Measurements from ENCODE around the gene ACTN4. TPM values are rescaled to one million over a fixed set of nuclear protein-coding genes. Genes with fewer than 3 reads are reported as not detected.

Gene ACTN4
- total and polyA plus RNA-seq, 2 donors (not counting 3 experiments of a cell fraction or from before 2014, with no cell fraction given): 313 to 748 TPM

DNA sequence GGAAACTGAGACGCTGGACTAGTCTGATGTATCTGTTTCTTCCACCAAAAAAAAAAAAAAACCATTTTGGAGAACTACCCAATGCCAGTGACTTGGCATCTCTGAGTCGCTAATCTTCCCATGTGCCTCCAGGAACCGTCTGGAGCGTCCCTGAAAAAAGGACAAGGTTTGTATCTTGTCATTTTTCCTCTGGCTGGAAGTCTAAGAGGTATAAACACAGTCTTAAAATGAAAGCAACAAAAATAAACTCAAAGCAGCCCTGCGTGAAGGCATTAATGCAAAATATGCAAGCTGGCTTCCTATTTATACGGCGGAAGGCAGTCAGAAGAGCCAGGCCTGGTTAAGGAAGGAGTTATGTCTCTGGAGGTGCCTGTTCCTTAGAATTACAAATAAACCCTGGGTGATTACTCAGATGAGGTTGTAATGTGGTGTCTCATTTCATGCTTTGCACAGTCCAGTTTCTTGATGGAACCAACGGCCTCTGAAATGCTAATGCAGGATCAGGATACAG lies 20.3 kb downstream of the ACTN4 start:
- intact Hi-C loops (cut with micrococcal nuclease) (no loop called here), dilution Hi-C loops (cut with MboI; ENCODE audit: extremely low pct_ligation_motif_present, low sequenced_read_pairs) (no loop called here)
- no peaks in the 10 kb centered on the region for H3K9me3 ChIP-seq (replicated peaks; ENCODE audit: control insufficient read depth, insufficient read depth, low read length)
- no peak overlapping the region for H2AFZ ChIP-seq (ENCODE audit: low read depth, low read length)
- BruUV-seq (replicated peaks): no TSS peak
- ChIA-PET CTCF (interaction anchor here (0.5 to 3.6 kb wide), 11 partner anchors 9 to 675 kb away, joined by 3 to 13 read pairs (median 4); partner anchors contain the start of gene ACTN4), POLR2A (interaction anchor here (0.5 to 2.0 kb wide), 2 partner anchors 13 to 20 kb away, joined by 3 to 9 read pairs; partner anchors contain the start of gene ACTN4)
- H3K27ac ChIP-seq (ENCODE audit: insufficient read depth, low read depth, low read length): peak overlapping the region; percentile 95
- H4K20me1 ChIP-seq (replicated peaks; ENCODE audit: control insufficient read depth, extremely low read depth, insufficient read depth, low read length): no peaks in the 10 kb centered on the region
- peak; percentile 77 for FAIRE-seq
- peak overlapping the region; percentile 77 for H3K9ac ChIP-seq (replicated peaks; ENCODE audit: extremely low read depth, insufficient read depth, low read length)
- peaks cover 99% of the 10 kb centered on the region for H3K79me2 ChIP-seq (ENCODE audit: control insufficient read depth, insufficient read depth, low read length)
- no peak overlapping the region for H3K4me3 ChIP-seq (replicated peaks in 1 of 3; ENCODE audit: insufficient read depth in 1 of 3, low read depth in 1 of 3, low read length in 3 of 3)
- peak; percentile 58 for DNase-seq (ENCODE audit: low read depth, low spot score)
- no peaks in the 10 kb centered on the region for H3K27me3 ChIP-seq (ENCODE audit: control insufficient read depth in 2 of 2, insufficient read depth in 2 of 2, low read length in 2 of 2)
- H3K4me2 ChIP-seq (ENCODE audit: insufficient read depth, low read length): peak overlapping the region; percentile 63
- H3K36me3 ChIP-seq (ENCODE audit: control insufficient read depth in 2 of 2, extremely low read depth in 1 of 2, insufficient read depth in 2 of 2, low read length in 2 of 2): no peaks in the 10 kb centered on the region
- no peaks in the 10 kb centered on the region for H3K9me1 ChIP-seq (replicated peaks; ENCODE audit: control insufficient read depth, extremely low read depth, insufficient read depth, low read length)
- H3K4me1 ChIP-seq (ENCODE audit: control insufficient read depth, extremely low read depth, insufficient read depth, low read length): peaks cover 82% of the 10 kb centered on the region
- TF ChIP-seq, protein P1, sequence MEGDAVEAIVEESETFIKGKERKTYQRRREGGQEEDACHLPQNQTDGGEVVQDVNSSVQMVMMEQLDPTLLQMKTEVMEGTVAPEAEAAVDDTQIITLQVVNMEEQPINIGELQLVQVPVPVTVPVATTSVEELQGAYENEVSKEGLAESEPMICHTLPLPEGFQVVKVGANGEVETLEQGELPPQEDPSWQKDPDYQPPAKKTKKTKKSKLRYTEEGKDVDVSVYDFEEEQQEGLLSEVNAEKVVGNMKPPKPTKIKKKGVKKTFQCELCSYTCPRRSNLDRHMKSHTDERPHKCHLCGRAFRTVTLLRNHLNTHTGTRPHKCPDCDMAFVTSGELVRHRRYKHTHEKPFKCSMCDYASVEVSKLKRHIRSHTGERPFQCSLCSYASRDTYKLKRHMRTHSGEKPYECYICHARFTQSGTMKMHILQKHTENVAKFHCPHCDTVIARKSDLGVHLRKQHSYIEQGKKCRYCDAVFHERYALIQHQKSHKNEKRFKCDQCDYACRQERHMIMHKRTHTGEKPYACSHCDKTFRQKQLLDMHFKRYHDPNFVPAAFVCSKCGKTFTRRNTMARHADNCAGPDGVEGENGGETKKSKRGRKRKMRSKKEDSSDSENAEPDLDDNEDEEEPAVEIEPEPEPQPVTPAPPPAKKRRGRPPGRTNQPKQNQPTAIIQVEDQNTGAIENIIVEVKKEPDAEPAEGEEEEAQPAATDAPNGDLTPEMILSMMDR (IDR thresholded peaks at IDR 0.05; ENCODE audit: extremely low read depth in 1 of 2, insufficient read depth in 1 of 2, low read depth in 1 of 2, low read length in 2 of 2): no peak
- peak; percentile 18 for TF ChIP-seq POLR2AphosphoS5 (IDR thresholded peaks at IDR 0.05; ENCODE audit: insufficient read depth, low read depth, low read length)
- TF ChIP-seq POLR2A (IDR thresholded peaks at IDR 0.05; ENCODE audit: low read depth, low read length): no peak

DNA sequence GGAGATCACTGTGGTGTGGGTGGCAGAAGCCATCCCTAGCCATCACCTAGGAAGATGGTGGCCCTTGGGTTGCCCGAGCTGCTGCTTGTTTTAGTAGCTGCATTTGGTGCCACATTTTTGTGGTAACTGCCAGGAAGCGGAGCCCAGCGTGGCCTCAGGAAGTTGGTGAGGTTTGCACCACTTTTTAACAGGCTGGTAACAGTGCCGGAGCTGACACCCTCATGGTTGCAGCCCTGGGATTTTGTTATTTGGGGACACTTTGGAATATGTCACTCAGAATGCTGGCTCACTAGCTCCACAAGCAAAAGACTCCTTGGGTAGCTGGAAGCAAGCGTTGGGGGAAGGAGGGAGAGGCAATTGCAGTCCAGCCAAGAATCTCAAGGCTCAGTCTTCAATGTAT lies 22.1 kb downstream of the ACTN4 start:
- BruUV-seq (replicated peaks): no TSS peak
- CTCF ChIA-PET: interaction anchor here (0.7 to 1.6 kb wide), 4 partner anchors 8 to 35 kb away, joined by 3 to 5 read pairs (median 4); no protein-coding TSS in a partner anchor
- H3K27me3 ChIP-seq (ENCODE audit: control insufficient read depth in 2 of 2, insufficient read depth in 2 of 2, low read length in 2 of 2): no peaks in the 10 kb centered on the region
- no peak overlapping the region for H3K4me3 ChIP-seq (replicated peaks in 1 of 3; ENCODE audit: insufficient read depth in 1 of 3, low read depth in 1 of 3, low read length in 3 of 3)
- no peak overlapping the region for H3K4me2 ChIP-seq (ENCODE audit: insufficient read depth, low read length)
- H4K20me1 ChIP-seq (replicated peaks; ENCODE audit: control insufficient read depth, extremely low read depth, insufficient read depth, low read length): no peaks in the 10 kb centered on the region
- no peak overlapping the region for H2AFZ ChIP-seq (ENCODE audit: low read depth, low read length)
- no peaks in the 10 kb centered on the region for H3K36me3 ChIP-seq (ENCODE audit: control insufficient read depth in 2 of 2, extremely low read depth in 1 of 2, insufficient read depth in 2 of 2, low read length in 2 of 2)
- DNase-seq (ENCODE audit: low read depth, low spot score) (no peak), FAIRE-seq (no peak)
- H3K79me2 ChIP-seq (ENCODE audit: control insufficient read depth, insufficient read depth, low read length): peaks cover 93% of the 10 kb centered on the region
- no peak overlapping the region for H3K27ac ChIP-seq (ENCODE audit: insufficient read depth, low read depth, low read length)
- H3K9me3 ChIP-seq (replicated peaks; ENCODE audit: control insufficient read depth, insufficient read depth, low read length): no peaks in the 10 kb centered on the region
- intact Hi-C loops (cut with micrococcal nuclease): no loop called here
- POLR2A ChIA-PET: interaction anchor here (1.2 kb wide), 1 partner anchor 10 kb away, joined by 3 read pairs; no protein-coding TSS in a partner anchor
- H3K4me1 ChIP-seq (ENCODE audit: control insufficient read depth, extremely low read depth, insufficient read depth, low read length): peaks cover 67% of the 10 kb centered on the region
- no peaks in the 10 kb centered on the region for H3K9me1 ChIP-seq (replicated peaks; ENCODE audit: control insufficient read depth, extremely low read depth, insufficient read depth, low read length)
- H3K9ac ChIP-seq (replicated peaks; ENCODE audit: extremely low read depth, insufficient read depth, low read length): no peak overlapping the region
- dilution Hi-C loops (cut with MboI; ENCODE audit: extremely low pct_ligation_motif_present, low sequenced_read_pairs): no loop called here
- TF ChIP-seq MYC (IDR thresholded peaks at IDR 0.05; ENCODE audit: low read depth, low read length) (no peak), JUN (IDR thresholded peaks at IDR 0.05; ENCODE audit: borderline replicate concordance, insufficient read depth, insufficient read length, low read depth) (no peak), FOS (IDR thresholded peaks at IDR 0.05; ENCODE audit: borderline replicate concordance, insufficient read depth, low read length) (no peak), GATA2 (IDR thresholded peaks at IDR 0.05; ENCODE audit: insufficient read depth, insufficient read length, low read depth, low read length) (no peak), POLR2AphosphoS5 (IDR thresholded peaks at IDR 0.05; ENCODE audit: insufficient read depth, low read depth, low read length) (no peak), EZH2 (IDR thresholded peaks at IDR 0.05; ENCODE audit: borderline replicate concordance, low read depth, low read length, severe bottlenecking) (no peak), POLR2A (IDR thresholded peaks at IDR 0.05; ENCODE audit: low read depth, low read length) (no peak)
- TF ChIP-seq, protein P2, sequence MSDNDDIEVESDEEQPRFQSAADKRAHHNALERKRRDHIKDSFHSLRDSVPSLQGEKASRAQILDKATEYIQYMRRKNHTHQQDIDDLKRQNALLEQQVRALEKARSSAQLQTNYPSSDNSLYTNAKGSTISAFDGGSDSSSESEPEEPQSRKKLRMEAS (IDR thresholded peaks at IDR 0.05; ENCODE audit: insufficient read depth, insufficient read length): no peak
- TF ChIP-seq, protein P1 (IDR thresholded peaks at IDR 0.05; ENCODE audit: extremely low read depth in 1 of 2, insufficient read depth in 1 of 2, low read depth in 1 of 2, low read length in 2 of 2): no peak
